ENCODE data around the gene UBE2D3.
A peak's percentile ranks its signal among the peaks of the same experiment; 100 is the strongest.

The UBE2D3 gene

GRCh38 chr4:102787944-102788343, 39.4 kb downstream of the UBE2D3 start:
- no peak for DNase-seq

DNA sequence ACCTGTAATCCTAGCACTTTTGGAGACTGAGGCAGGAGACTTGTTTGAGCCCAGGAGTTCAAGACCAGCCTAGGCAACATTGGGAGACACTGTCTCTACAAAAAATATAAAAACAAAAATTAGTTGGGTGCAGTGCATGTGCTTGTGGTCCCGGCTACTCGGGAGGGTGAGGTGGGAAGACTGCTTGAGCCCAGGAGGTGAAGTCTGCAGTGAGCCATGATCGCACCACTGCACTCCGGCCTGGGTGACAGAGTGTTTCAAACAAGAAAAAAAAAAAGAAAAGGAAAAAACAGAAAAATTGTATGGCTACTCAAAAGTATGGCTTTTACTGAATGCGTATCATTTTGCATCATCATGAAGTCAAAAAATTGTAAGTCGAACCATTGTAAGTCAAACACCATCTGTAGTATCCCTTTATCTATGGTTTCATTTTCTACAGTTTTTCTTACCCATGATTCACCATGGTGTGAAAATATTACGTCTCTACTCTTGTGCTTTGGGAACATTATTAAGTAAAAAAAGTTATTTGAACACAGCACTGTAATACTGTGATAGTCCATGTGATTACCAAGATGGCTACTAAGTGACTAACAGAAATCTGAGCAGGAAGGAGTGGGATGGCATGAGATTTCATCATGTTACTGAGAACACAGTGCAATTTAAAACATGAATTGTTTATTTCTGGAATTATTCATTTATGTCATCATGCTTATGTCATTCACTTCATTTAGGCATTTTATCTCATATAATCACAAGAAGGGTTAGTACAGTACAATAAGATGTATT, 40.1 kb downstream of the UBE2D3 start:
- no peak for DNase-seq

DNA sequence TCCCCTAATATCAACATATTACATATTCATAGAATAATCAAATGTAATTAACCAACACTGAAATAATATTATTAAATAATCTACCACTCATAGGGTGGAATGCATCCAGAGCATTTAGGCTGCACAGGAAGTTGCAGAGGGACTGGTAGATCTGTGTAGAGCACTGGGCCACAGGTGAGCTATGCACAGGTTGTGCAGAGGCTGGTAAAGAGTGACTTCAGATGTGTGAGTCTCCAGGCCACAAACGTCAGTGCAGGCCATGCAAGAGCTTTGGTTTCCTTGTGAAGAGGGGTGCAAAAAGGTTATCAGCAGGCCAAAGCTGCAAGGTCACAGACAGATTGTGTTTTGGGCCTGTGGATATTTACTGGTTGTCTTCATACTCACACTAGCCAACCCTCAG, 41.1 kb downstream of the UBE2D3 start:
- no peak for DNase-seq

DNA sequence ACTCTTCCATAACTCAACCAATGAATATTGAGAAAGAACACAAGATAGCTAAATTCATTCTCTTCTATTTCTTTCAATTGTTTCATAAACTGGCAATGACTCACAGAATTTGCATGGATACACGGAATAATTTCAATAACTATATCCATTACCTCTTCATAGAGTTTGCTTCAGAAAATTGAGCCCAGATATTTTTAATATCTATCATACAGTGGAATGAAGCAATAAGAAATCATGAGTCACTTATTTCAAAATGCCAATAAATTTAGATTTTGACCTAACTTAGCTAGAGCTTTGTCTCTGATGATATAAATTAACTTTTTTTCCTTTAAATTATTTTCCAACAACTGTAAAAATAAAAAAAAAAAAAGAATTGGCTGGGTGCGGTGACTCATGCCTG, 44.3 kb downstream of the UBE2D3 start:
- DNase-seq = no peak

GRCh38 chr4:102781570-102781969, 45.8 kb downstream of the UBE2D3 start:
- no peak for DNase-seq

DNA sequence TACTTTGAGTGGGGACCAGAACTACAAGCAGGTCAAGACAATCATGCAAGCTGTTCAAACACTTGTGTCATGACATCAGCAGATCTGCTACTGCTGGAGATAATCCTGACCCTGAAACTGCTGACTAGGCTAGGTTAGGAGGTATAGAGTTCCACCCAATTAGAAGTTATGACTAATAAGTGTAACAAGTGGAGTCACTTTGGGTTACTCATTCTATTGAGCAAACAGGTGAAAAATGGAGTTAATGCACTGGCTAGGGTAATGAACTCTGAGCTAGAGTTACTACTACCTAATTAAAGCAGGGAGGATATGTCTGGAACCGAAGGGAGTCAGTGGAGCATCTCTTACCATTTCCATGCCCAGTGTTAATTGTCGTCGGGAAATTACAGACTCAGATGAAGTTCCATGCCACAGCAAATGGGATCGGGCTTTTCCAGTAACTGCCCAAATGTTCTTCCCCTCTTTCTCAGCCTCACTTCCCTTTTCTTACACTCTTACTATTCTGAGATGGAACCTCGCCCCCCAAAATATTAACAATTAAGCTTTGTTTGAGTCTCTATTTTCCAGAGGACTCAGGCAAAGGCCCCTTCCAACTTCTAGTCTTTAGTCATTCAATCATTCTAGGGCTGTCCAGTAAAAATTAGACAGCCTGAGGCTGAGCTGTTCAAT, 46.7 kb downstream of the UBE2D3 start:
- no peak for DNase-seq

DNA sequence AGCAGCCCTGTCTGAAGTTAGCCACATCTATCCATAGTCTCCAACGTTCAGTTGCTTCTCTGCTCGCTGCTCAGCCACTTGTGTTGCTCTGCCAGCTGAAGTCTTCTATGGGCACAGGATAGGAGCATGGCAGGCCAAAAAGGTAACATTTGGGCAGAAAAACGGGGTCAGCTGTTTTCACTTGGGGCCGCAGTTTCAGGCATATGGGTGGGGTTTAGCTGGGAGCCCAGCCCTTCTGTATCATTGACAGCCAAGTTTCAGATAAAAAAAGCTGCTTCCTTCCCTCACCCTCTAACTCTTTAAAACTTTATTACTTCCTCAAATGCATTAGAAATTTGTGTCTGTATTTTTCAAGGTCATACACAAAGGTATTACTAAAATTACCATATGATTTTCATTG, 48.1 kb downstream of the UBE2D3 start:
- no peak for DNase-seq

DNA sequence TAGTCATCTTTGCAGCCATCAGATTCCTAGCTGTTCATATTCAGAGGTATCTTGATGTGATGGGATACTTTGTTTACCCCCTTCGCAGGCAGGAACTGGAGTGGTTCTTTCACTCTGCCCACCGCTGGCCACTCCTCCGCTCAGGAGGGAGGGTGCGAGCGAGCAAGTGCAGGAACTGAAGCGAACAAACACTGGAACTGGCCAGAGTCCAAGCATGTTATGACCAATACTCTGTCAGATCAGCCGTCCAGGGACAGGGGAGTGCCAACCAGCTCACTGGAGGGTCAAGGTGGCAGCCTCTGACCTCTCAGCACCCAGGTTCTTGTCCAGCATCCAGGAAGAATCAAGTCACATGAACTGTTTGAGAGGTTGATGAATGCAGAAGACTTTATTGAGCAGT, 48.6 kb downstream of the UBE2D3 start:
- no peak for DNase-seq

- DNase-seq = no peak
These were observed 51.5 kb downstream of the UBE2D3 start for GRCh38 chr4:102775805-102776204.

DNA sequence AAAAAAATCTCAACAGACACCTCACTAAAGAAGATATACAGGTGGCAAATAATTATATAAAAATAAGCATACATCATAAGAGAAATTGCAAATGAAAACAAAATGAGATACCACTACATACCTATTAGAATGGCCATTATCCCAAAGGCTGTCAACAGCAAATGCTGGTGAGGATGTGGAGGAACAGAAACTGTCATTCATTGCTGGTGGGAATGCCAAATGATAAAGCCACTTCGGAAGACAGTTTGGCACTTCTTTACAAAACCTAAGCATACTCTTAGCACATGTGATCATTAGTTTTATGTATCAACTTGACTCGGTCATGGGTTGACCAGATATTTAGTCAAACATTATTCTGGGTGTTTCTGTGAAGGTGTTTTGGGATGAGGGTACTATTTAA, 53.1 kb downstream of the UBE2D3 start:
- no peak for DNase-seq

DNA sequence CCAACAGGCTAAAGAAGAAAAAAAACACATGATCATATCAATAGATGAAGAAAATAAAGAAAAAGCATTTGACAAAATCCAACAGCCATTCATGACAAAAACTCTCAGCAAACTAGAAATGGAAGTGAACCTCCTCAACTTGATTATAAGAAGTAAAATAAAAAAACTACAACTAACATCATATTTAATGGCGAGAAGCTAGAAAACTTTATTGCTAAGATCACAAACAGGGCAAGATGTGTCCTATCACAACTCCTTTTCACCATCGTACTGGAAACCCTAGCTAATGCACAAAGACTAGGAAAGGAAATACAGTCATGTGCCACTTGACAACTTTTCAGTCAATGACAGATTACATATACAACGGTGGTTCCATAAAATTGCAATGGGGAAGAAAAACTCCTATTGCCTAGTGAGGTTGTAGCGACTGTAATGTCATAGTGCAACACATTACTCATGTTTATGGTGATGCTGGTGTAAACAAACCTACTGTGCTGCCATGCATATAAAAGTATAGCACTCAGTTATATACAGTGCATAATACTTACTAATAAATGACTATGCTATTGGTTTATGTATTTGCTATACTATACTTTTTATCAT, 54.5 kb downstream of the UBE2D3 start:
- no peak for DNase-seq

- no peak for DNase-seq
These were observed 62.5 kb downstream of the UBE2D3 start for GRCh38 chr4:102764901-102765300.

- DNase-seq = no peak
These were observed 65.4 kb downstream of the UBE2D3 start for GRCh38 chr4:102761906-102762305.

GRCh38 chr4:102761296-102761701, 66.1 kb downstream of the UBE2D3 start:
- DNase-seq = no peak

DNA sequence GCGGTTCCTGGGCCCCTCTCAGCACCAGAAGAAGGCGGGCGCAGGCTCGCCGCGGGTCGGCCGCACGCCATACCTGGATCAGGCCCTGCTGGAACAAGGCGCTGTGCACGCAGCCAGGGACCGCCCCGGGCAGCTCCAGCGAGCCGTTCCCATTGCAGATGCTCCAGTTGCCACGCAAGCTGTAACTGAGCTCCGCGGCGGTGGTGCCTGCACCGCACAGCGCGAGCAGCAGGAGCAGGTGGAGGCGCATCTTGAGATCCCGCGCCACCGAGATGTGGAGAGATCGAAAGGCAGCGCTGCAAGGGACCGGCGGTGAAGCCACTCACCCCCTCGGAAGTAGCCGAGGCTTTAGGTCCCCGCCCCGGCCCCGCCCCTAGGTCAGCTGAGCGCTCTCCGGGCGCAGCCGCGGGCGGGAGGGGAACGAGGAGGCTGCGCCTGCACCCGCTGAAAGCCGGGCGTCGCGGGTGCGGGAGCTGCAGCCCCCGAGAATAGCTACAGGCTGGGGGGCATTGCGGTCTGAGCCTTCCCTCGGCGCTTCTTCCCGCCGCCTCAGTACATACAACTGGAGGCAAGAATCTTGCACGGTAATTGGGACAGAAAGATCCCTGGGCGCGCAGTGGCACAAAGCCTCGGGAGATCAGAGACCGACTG, 66.6 kb downstream of the UBE2D3 start, which contains the start of gene MANBA:
MANBA (minus strand) TSS at position 324 of the 651 bp plus-strand sequence; CDS start at position 250, 74 bp downstream.
- peak; percentile 61 for DNase-seq

DNA sequence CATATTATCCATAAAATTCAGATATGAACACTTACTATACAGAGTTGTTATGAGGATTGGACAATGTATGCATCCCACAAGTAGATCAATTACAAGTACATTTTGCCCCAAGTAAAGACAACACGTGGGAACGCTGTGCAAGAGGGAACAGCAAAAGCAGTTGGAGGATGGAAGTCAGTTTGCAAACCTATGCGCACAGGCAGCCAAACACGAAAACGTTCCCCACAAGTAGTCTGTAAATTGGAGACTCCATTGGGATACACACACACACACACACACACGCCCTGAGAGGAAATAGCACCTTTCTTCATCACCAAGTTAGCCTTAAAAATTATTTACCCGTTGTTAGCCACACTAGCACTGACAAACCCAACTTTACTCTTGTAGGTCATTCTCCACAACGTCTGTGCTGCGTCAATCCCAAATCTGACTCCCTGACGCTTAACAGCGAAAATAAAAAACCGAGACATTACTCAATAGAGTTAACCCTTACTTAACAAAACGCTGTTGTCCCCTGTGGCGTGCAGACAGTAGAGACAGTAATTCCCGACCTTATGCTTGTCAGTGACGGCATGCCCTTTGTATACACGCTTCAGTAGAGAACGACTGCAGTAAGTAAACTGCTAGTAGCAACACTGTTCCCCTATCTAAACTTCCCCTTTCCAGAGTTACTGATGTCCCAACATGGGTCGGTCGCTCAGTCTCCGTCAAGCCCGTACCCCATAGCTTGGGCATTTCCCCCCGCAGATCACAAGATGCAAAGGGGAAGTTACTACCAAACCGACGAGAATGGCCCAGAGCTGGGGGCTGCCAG, 67.3 kb downstream of the UBE2D3 start:
- no peak for DNase-seq

- no peak for DNase-seq
These were observed 68.8 kb downstream of the UBE2D3 start for GRCh38 chr4:102758241-102759160.

GRCh38 chr4:102757681-102758080, 69.7 kb downstream of the UBE2D3 start:
- DNase-seq = no peak

DNA sequence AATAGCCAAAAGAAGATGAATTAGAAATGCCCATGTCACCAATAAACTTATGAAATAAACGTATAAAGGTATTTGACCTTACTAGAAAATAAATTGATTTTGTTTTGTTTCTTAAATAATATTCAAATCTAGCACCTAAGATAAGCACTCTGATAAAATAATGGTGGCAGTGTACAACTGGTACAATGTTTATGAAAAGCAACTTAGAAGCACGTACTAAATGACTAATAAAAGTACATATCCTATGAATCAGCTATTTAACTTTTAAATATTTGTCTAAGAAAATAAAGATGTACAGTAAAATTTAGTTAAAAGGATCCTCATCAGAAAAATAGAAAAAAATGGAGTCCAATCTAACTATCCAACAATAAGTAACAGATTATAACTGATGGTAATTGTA, 73.3 kb downstream of the UBE2D3 start:
- DNase-seq = no peak

DNA sequence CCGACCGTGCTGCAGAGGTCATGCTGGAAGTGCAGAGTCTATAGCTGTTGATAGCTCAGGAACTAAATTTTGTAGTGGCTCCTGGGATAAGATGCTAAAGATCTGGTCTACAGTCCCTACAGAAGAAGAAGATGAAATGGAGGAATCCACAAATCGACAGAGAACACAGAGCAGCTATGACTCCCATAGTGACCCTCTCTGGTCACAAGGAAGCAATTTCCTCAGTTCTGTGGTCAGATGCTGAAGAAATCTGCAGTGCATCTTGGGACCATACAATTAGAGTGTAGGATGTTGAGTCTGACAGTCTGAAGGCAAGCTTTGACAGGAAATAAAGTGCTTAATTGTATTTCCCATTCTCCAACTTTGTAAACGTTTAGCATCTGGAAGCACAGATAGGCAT, 75.4 kb downstream of the UBE2D3 start:
- no peak for DNase-seq

All from NK-92 treated with Interleukin-12 subunit alpha and Interleukin-12 subunit beta, amount 100 ng/mL, for 24 hours (cell line).